HuH-7 (cell line): ENCODE measurements around the gene COL15A1.
"Not testable (repeated sequence)": the region's sequence is repeated elsewhere in the genome, so short reads cannot be mapped to it uniquely, and the experiment has no call there.

Experiments used
- DNase-seq: peaks from one replicate; pipeline ENCODE4 v3.0.0; 2011; ENCODE audit warnings: low spot score

COL15A1 gene

GRCh38 chr9:98943682-98944056 lies at the start of gene COL15A1:
Gene COL15A1 (plus strand): TSS chr9:98943907. CDS start chr9:98944062, 155 bp downstream.
- DNase-seq, result no peak

- DNase-seq, result no peak
Measured at GRCh38 chr9:98894171-98894570, 49.5 kb upstream of the COL15A1 start.

- no peak for DNase-seq
Measured at GRCh38 chr9:98894761-98895160, 48.9 kb upstream of the COL15A1 start.

- no peak for DNase-seq
Measured at GRCh38 chr9:98896632-98897031, 47.1 kb upstream of the COL15A1 start.

GRCh38 chr9:98897745-98898144 lies 46.0 kb upstream of the COL15A1 start:
- no peak for DNase-seq

- DNase-seq, result no peak
Measured at GRCh38 chr9:98899408-98900056, 44.2 kb upstream of the COL15A1 start.

- no peak for DNase-seq
Measured at GRCh38 chr9:98900244-98900643, 43.5 kb upstream of the COL15A1 start.

- DNase-seq, result no peak
Measured at GRCh38 chr9:98900725-98901124, 43.0 kb upstream of the COL15A1 start.

- DNase-seq, result not testable (repeated sequence)
Measured at GRCh38 chr9:98901843-98902242, 41.9 kb upstream of the COL15A1 start.

GRCh38 chr9:98902516-98902915 lies 41.2 kb upstream of the COL15A1 start:
- no peak for DNase-seq

- no peak for DNase-seq
Measured at GRCh38 chr9:98902925-98903324, 40.8 kb upstream of the COL15A1 start.

GRCh38 chr9:98903961-98904411 lies 39.7 kb upstream of the COL15A1 start:
- no peak for DNase-seq

GRCh38 chr9:98905015-98905414 lies 38.7 kb upstream of the COL15A1 start:
- DNase-seq, result no peak

GRCh38 chr9:98906273-98907040 lies 37.2 kb upstream of the COL15A1 start:
- no peak for DNase-seq

- no peak for DNase-seq
Measured at GRCh38 chr9:98907055-98907454, 36.7 kb upstream of the COL15A1 start.

- DNase-seq, result no peak
Measured at GRCh38 chr9:98908897-98909634, 34.6 kb upstream of the COL15A1 start.

GRCh38 chr9:98909935-98910334 lies 33.8 kb upstream of the COL15A1 start:
- no peak for DNase-seq

GRCh38 chr9:98911042-98911441 lies 32.7 kb upstream of the COL15A1 start:
- no peak for DNase-seq

GRCh38 chr9:98911738-98912137 lies 32.0 kb upstream of the COL15A1 start:
- not testable (repeated sequence) for DNase-seq

- DNase-seq, result no peak
Measured at GRCh38 chr9:98912450-98912849, 31.3 kb upstream of the COL15A1 start.

- no peak for DNase-seq
Measured at GRCh38 chr9:98913044-98913443, 30.7 kb upstream of the COL15A1 start.

- DNase-seq, result no peak
Measured at GRCh38 chr9:98913705-98914104, 30.0 kb upstream of the COL15A1 start.

GRCh38 chr9:98915599-98915998 lies 28.1 kb upstream of the COL15A1 start:
- no peak for DNase-seq
